GM15510 (cell line): ENCODE measurements around the gene IQSEC1.

Source experiments
- POLR2A ChIP-seq: IDR thresholded peaks from 3 replicates; pipeline ENCODE4 v1.6.1; 2011; ENCODE audit warnings: borderline replicate concordance; ENCODE audit not compliant: insufficient read length; ENCODE audit errors: extremely low read depth

Gene IQSEC1

DNA sequence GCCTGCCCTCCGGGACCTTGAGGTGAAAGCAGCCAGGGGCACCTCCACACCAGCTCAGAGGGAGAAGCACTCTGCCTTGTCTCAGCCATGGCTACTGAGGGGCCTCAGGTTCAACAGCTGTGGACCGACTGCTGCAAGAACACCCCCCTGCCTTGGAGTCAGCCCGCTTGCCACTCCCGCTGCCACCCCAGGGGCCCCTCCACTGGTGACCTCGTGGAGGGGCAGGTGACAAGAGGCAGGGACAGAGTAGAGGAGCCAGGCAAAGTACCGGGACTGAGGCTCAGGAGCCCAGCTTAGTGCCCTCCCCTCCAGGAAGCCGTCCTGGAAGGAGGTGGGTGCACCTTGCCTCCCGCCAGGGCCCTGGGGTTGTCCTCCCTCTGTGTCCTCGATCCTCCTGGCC lies 152.3 kb downstream of the IQSEC1 start:
- TF ChIP-seq POLR2A = no peak

DNA sequence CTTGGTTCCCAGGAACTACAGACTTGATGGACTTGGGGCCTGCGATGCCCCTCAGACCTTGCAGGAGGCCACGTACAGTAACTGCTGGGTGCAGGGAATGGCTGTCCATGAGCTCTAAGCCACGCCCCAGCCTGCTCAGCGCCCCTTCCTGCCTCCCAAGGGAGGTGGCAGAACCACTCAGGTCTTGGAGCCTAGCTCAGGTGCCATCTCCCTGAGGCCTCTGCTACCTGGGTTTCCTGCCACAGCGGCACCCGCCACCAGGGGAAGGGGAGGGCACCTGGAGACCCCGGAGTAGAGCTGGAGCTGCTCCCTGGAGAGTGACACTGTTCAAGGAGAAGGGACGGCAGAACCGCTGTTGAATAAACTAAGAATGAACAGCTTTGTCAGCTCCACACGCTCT lies 154.0 kb downstream of the IQSEC1 start:
- TF ChIP-seq POLR2A = no peak

DNA sequence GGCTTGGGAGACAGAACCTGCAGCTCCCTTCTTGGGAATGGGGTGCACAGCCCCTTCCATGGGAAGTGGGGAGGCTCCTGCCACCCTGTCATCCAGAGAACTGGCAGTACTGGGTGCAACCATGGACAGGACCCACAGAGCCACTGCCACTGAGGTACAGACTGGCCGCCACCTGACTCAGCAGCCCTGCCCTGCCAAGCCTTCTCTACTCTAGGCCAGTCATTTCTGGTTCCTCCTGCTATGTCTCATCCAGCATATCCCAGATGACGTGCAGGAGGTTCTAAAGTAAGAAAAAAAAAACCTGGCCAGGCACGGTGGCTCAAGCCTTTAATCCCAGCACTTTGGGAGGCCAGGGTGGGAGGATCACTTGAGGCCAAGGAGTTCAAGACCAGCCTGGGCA lies 155.0 kb downstream of the IQSEC1 start:
- TF ChIP-seq POLR2A = no peak

GRCh38 chr3:12916159-12916558 lies 157.1 kb downstream of the IQSEC1 start:
- TF ChIP-seq POLR2A = no peak

GRCh38 chr3:12914088-12914487 lies 159.1 kb downstream of the IQSEC1 start:
- TF ChIP-seq POLR2A = no peak

- TF ChIP-seq POLR2A = no peak
Measured at GRCh38 chr3:12911881-12912415, 161.3 kb downstream of the IQSEC1 start.

- no peak for TF ChIP-seq POLR2A
Measured at GRCh38 chr3:12910356-12911099, 162.7 kb downstream of the IQSEC1 start.

- no peak for TF ChIP-seq POLR2A
Measured at GRCh38 chr3:12909710-12910109, 163.5 kb downstream of the IQSEC1 start.

DNA sequence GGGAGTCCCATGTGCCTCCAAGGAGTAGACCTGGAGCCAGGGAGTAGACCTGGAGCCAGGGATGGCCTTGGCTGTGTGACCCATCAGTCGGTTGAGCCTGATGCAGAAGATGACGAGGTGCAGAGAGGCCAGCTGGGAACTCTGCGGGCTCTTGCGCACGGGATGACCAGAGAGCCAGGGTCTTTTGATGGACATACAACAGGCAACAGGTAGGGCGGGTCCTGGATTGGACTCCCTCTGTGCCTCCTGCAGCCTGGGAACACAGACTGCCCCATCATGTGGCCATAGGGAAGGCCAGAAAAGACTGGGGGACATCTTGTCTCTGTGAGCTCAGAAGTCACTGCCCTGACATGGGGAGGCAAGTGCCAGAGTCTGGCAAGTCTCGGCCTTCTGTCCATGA lies 164.4 kb downstream of the IQSEC1 start:
- no peak for TF ChIP-seq POLR2A

- TF ChIP-seq POLR2A = no peak
Measured at GRCh38 chr3:12908136-12908730, 165.0 kb downstream of the IQSEC1 start.

DNA sequence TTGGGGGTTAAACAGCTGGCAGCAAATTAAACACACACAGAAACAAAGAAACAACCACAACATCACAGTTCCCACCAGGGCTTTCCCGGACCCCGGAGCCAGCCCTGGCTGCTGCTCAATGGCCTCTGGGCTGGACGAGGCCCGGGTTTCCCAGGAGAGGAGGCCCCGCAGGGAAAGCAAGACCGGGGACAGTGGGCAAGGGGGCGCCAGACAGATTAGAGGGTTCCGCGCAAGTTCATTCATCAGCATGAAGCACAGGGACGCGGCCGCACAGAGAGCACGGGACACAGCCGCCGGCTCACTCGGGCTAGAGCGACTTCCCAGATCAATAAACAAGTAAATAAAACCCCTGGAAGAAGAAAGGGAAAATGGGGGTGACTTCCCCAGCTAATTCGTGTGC lies 165.5 kb downstream of the IQSEC1 start:
- no peak for TF ChIP-seq POLR2A

GRCh38 chr3:12907296-12907695 lies 165.9 kb downstream of the IQSEC1 start:
- TF ChIP-seq POLR2A = no peak

GRCh38 chr3:12906916-12907290 lies 166.3 kb downstream of the IQSEC1 start:
- no peak for TF ChIP-seq POLR2A

DNA sequence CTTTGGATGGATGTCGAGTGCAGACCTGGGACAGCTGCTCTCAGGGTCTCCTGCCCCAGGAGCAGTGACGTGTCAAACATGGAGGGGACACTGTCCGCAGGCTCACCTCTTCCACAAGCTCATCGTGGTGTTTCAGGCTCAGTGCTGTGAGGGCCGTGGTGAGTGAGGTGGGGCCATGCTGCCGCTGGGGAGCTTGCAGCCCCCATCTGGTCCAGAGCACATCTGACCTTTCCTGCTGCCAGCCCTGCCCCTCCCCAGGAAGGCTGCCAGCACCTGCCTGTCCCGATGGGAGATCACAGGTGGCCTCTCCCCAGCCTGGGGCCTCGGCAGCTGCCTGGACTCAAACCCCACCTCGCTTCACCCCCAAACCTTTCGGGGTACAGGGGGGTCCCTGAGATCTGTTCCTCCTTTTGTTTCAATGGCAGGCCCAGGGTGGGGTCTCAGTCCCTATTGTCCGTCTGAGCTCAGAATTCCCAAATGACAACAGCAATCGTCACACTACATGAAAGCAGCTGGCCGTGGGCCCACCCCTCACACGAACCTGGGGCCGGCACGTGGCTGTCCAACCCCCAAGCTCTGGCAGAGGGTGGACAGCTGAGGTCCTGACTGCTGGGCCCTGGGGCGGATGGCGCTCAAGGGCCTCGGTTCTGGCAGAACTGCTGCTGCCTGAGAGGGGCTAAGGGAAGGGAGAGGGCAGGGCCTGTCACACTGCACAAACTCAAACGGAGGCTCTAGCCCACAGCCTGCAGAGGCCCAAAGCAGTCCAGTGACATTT lies 166.9 kb downstream of the IQSEC1 start:
- no peak for TF ChIP-seq POLR2A

GRCh38 chr3:12905316-12906071 lies 167.7 kb downstream of the IQSEC1 start:
- no peak for TF ChIP-seq POLR2A

GRCh38 chr3:12904951-12905315 lies 168.3 kb downstream of the IQSEC1 start:
- TF ChIP-seq POLR2A = no peak

GRCh38 chr3:12903881-12904280 lies 169.3 kb downstream of the IQSEC1 start:
- no peak for TF ChIP-seq POLR2A
